Immature natural killer cell (primary cell): Measurements from ENCODE around the gene MED9. TPM values are rescaled to one million over a fixed set of nuclear protein-coding genes. Genes with fewer than 3 reads are reported as not detected.
"Not testable (repeated sequence)": the region's sequence is repeated elsewhere in the genome, so short reads cannot be mapped to it uniquely, and the experiment has no call there.

ENCODE experiments used
- DNase-seq, 3 donors: peaks; one replicate each; pipeline ENCODE4 v3.0.0; 2022; ENCODE audit warnings: mixed read lengths in 1 of 3
- H3K27ac Mint-ChIP-seq, 6 donors: one replicate each; pipeline ENCODE4 v1.8.0; 2020; ENCODE audit warnings: mixed read lengths in 6 of 6, mild to moderate bottlenecking in 5 of 6, inconsistent platforms in 4 of 6, moderate library complexity in 3 of 6
- H3K27me3 Mint-ChIP-seq, 3 donors: one replicate each; pipeline ENCODE4 v1.8.0; 2020 to 2021; ENCODE audit warnings: low read depth in 3 of 3, mild to moderate bottlenecking in 3 of 3, mixed read lengths in 3 of 3, moderate library complexity in 3 of 3, inconsistent platforms in 1 of 3
- H3K36me3 Mint-ChIP-seq, 3 donors: one replicate each; pipeline ENCODE4 v1.8.0; 2020; ENCODE audit warnings: mixed read lengths in 3 of 3, inconsistent platforms in 2 of 3, mild to moderate bottlenecking in 2 of 3
- H3K4me1 Mint-ChIP-seq, 2 donors: one replicate each; pipeline ENCODE4 v1.8.0; 2020; ENCODE audit warnings: inconsistent platforms in 2 of 2, mild to moderate bottlenecking in 2 of 2, mixed read lengths in 2 of 2, moderate library complexity in 1 of 2
- H3K4me3 Mint-ChIP-seq, 5 donors: one replicate each; pipeline ENCODE4 v1.8.0; 2020; ENCODE audit warnings: mild to moderate bottlenecking in 5 of 5, mixed read lengths in 5 of 5, inconsistent platforms in 3 of 5, moderate library complexity in 3 of 5
- H3K9me3 Mint-ChIP-seq, 6 donors: one replicate each; pipeline ENCODE4 v1.8.0; 2020; ENCODE audit warnings: mild to moderate bottlenecking in 6 of 6, mixed read lengths in 6 of 6, inconsistent platforms in 4 of 6, moderate library complexity in 3 of 6
- polyA plus RNA-seq, 3 donors: library from polyadenylated mRNA; unstranded; fragments of 300-500 nt; fragmentation: Illumina TruSeq; gene quantifications; one replicate each; pipeline ENCODE4 v1.2.3, GENCODE V29; 2021

Gene MED9
- polyA plus RNA-seq: 10 to 100 TPM; 10.9 to 21.5 (median 14.0) TPM

DNA sequence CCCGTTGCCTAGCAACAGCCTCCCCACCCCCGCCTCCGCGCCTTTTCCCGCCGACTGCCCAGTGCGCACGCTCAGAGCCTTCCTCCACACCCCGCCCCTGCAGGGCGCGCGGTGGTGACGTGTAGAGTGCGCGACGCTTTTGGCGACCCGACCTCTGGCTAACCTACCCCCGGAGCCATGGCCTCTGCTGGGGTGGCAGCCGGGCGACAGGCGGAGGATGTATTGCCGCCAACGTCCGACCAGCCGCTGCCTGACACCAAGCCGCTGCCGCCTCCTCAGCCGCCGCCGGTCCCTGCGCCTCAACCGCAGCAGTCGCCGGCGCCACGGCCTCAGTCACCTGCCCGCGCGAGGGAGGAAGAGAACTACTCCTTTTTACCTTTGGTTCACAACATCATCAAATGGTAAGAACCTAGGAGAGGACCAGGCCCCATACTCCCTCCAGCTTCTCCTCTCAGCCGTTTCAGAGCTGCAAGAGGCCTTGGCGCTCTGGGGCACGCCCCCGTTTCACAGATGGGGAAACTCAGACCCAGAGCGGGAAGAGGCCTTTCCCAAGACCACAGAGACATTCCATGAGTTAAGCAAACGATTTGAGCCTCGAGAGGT lies at the start of gene MED9:
MED9 (plus strand) TSS at position 136 of the 603 bp plus-strand sequence; CDS start at position 178, 42 bp downstream.
- peaks cover 7 to 14% (median 12%) of the 10 kb centered on the region in 3 donors for H3K27me3 Mint-ChIP-seq
- H3K9me3 Mint-ChIP-seq: no peaks in the 10 kb centered on the region
- peak; percentile 93 for DNase-seq
- peak within 1 kb of the TSS; percentile 90 to 92 (median 92) for H3K4me3 Mint-ChIP-seq
- peak within 1 kb of the TSS; percentile 91 to 97 (median 94) for H3K27ac Mint-ChIP-seq
- no peaks in the 10 kb centered on the region for H3K36me3 Mint-ChIP-seq
- H3K4me1 Mint-ChIP-seq: peaks cover 40 to 59% of the 10 kb centered on the region in 2 donors

DNA sequence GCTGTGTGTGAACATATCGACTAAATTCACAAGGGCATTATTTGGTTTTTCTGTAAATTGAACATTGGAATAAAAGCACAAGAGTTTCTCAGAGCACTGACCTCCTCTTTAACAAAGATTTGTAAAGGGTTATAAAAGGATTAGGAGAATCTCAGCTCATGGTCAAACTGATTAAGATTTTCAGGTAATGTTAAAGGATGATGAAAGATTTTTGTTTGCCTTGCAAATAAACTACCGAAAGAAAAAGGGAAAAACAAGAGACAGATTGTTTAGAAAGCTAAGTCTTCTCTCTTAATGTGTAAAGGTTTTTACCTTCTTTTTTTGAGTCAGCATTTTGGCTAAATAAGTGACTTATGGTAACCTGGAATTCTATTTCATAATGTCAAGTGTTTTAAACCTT lies 47.6 kb upstream of the MED9 start:
- Mint-ChIP-seq H3K27ac (no peak overlapping the region), H3K36me3 (no peaks in the 10 kb centered on the region), H3K27me3 (peaks cover 0 to 10% (median 4%) of the 10 kb centered on the region in 3 donors), H3K4me1 (no peaks in the 10 kb centered on the region), H3K4me3 (no peak overlapping the region), H3K9me3 (peaks cover 0 to 2% (median 0%) of the 10 kb centered on the region in 6 donors)
- DNase-seq: no peak

GRCh38 chr17:17430924-17431323 lies 45.9 kb upstream of the MED9 start:
- peaks cover 0 to 10% (median 4%) of the 10 kb centered on the region in 3 donors for H3K27me3 Mint-ChIP-seq
- not testable (repeated sequence) for H3K4me3 Mint-ChIP-seq, H3K4me1 Mint-ChIP-seq, DNase-seq, H3K9me3 Mint-ChIP-seq, H3K36me3 Mint-ChIP-seq, H3K27ac Mint-ChIP-seq

DNA sequence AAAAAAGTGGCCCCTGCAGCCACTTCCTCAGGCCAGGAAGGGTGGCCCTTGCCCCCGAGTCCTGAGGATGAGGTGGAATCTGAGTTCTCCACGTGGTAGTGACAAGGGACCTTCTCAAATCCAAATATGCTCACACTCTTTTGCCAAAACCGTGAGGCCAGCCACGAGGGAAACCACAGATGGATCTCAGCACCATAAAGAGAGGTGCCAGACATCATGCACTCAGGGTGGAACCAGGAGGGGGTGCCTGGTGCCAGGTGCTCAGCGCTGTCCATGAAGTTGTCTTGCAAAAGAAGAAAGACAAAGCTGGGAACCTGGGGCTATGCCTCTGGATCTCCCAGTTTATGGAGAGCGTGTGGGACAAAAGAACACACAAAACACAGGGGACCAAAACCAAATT lies 45.2 kb upstream of the MED9 start:
- Mint-ChIP-seq H3K4me3 (no peak overlapping the region), H3K27me3 (peaks cover 0 to 10% (median 4%) of the 10 kb centered on the region in 3 donors), H3K36me3 (no peaks in the 10 kb centered on the region), H3K27ac (no peak overlapping the region), H3K9me3 (peaks cover 0 to 2% (median 0%) of the 10 kb centered on the region in 6 donors), H3K4me1 (no peaks in the 10 kb centered on the region)
- no peak for DNase-seq

DNA sequence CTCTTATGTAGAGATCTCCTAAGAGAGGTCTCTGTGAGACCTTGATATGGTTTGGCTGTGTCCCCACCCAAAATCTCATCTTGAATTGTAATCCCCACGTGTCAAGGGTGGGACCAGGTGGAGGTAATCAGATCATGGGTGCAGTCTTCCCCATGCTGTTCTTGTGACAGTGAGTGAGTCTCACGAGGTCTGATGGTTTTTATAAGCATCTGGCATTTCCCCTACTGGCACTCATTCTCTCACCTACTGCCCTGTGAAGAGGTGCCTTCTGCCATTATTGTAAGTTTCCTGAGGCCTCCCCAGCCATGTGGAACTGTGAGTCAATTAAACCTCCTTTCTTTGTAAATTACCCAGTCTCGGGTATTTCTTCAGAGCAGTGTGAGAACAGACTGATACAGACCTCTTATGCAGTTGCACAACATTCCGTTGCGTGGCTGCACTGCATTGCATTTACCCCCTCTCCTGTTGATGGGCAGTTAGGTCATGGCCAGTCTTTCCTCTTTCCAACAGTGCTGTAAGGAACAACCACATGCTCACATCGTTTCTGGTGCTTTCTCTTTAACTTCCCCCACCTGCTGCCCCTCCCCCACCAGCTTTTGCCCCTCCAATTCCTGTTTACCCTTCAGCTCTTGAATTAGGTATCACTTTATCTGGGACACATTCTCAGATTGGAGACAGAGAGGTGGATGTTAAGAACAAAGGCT lies 43.6 kb upstream of the MED9 start:
- H3K36me3 Mint-ChIP-seq: no peaks in the 10 kb centered on the region
- no peaks in the 10 kb centered on the region for H3K4me1 Mint-ChIP-seq
- no peak overlapping the region for H3K4me3 Mint-ChIP-seq
- peaks cover 0 to 7% (median 4%) of the 10 kb centered on the region in 3 donors for H3K27me3 Mint-ChIP-seq
- DNase-seq: no peak
- H3K27ac Mint-ChIP-seq: no peak overlapping the region
- H3K9me3 Mint-ChIP-seq: no peaks in the 10 kb centered on the region

GRCh38 chr17:17434477-17434876 lies 42.3 kb upstream of the MED9 start:
- H3K9me3 Mint-ChIP-seq: no peaks in the 10 kb centered on the region
- H3K4me1 Mint-ChIP-seq: no peaks in the 10 kb centered on the region
- peaks cover 2 to 4% (median 4%) of the 10 kb centered on the region in 3 donors for H3K27me3 Mint-ChIP-seq

GRCh38 chr17:17435323-17435722 lies 41.5 kb upstream of the MED9 start:
- H3K9me3 Mint-ChIP-seq: no peaks in the 10 kb centered on the region
- H3K36me3 Mint-ChIP-seq: no peaks in the 10 kb centered on the region
- DNase-seq: no peak
- peaks cover 2 to 4% (median 4%) of the 10 kb centered on the region in 3 donors for H3K27me3 Mint-ChIP-seq
- peaks cover 2 to 6% of the 10 kb centered on the region in 2 donors for H3K4me1 Mint-ChIP-seq
- H3K27ac Mint-ChIP-seq: peak overlapping the region in 1 of 6 donors; percentile 12
- no peak overlapping the region for H3K4me3 Mint-ChIP-seq

More at GRCh38 chr17:17434477-17434876, 42.3 kb upstream of the MED9 start:
- Mint-ChIP-seq H3K4me3 (no peak overlapping the region), H3K27ac (no peak overlapping the region), H3K36me3 (no peaks in the 10 kb centered on the region)
- no peak for DNase-seq

GRCh38 chr17:17437461-17437860 lies 39.3 kb upstream of the MED9 start:
- no peak for DNase-seq
- Mint-ChIP-seq H3K9me3 (no peaks in the 10 kb centered on the region), H3K36me3 (no peaks in the 10 kb centered on the region), H3K4me1 (peaks cover 2 to 6% of the 10 kb centered on the region in 2 donors), H3K27me3 (peaks cover 4 to 7% (median 4%) of the 10 kb centered on the region in 3 donors), H3K4me3 (no peak overlapping the region), H3K27ac (peak overlapping the region in 1 of 6 donors; percentile 45)

DNA sequence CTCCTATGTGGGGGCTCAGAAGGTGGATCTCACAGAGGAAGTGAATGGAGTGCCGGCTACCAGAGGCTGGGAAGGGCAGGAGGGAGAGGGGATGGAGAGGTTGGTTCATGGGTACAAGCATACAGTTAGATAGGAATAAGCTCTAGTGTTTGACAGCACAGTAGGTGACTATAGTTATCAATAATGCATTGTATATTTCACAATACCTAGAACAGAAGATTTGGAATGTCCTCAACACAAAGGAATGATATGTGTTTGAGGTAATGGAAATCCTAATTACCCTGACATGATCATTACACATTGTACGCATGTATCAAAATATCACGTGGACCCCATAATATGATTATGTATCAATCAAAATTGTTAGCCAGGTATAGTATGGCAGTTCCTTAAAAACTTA lies 38.9 kb upstream of the MED9 start:
- H3K27ac Mint-ChIP-seq: peak overlapping the region in 1 of 6 donors; percentile 45
- no peaks in the 10 kb centered on the region for H3K36me3 Mint-ChIP-seq

GRCh38 chr17:17440010-17440843 lies 36.6 kb upstream of the MED9 start:
- peak; percentile 52 to 65 (median 55) for DNase-seq
- peaks cover 1 to 7% (median 2%) of the 10 kb centered on the region in 3 donors for H3K27me3 Mint-ChIP-seq
- H3K27ac Mint-ChIP-seq: peak overlapping the region in 1 of 6 donors; percentile 37
- H3K4me1 Mint-ChIP-seq: peaks cover 2 to 6% of the 10 kb centered on the region in 2 donors
- H3K4me3 Mint-ChIP-seq: no peak overlapping the region
- no peaks in the 10 kb centered on the region for H3K9me3 Mint-ChIP-seq
- no peaks in the 10 kb centered on the region for H3K36me3 Mint-ChIP-seq

More for the DNA sequence above, 38.9 kb upstream of the MED9 start:
- Mint-ChIP-seq H3K4me3 (no peak overlapping the region), H3K4me1 (peaks cover 2 to 6% of the 10 kb centered on the region in 2 donors), H3K27me3 (peaks cover 4 to 7% (median 4%) of the 10 kb centered on the region in 3 donors), H3K9me3 (no peaks in the 10 kb centered on the region)
- no peak for DNase-seq

DNA sequence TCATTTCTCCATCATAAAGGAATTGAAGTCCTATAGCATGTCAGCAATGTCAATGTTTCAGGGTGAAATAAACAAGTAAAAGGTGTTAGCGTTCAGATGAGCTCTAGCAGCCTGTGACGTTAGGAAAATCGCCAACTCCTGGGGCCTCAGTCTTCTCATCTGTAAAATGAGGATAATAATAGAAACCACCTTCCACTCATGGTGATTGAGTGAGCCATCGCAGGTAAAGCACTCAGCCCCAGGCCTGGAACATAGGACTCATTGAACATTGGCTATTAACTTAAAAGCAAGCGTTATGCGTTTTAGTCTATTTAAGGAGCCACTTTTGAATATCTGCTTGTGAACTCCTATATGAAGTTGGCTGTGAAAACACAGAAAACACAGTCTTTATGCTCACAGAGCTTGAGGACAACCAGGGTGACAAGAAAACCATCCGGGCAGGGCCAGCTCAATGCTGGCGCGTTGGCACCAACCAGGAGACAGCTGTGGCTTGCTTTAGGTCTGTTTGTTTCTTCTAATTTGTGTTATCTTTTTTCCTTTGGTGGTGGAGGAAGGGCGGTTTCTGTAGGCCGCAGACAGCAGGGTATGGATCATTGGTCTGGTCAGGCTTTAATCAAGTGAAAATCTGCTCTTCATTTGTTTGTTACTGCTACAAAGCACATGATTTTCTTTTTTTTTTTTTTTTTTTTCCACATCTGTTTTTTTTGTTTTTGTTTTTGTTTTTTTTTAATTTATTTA lies 35.7 kb upstream of the MED9 start:
- peaks cover 1 to 9% (median 2%) of the 10 kb centered on the region in 3 donors for H3K27me3 Mint-ChIP-seq
- no peaks in the 10 kb centered on the region for H3K9me3 Mint-ChIP-seq
- peaks cover 2 to 6% of the 10 kb centered on the region in 2 donors for H3K4me1 Mint-ChIP-seq
- no peaks in the 10 kb centered on the region for H3K36me3 Mint-ChIP-seq
- no peak overlapping the region for H3K4me3 Mint-ChIP-seq
- DNase-seq: no peak
- no peak overlapping the region for H3K27ac Mint-ChIP-seq

- peaks cover 0 to 3% (median 0%) of the 10 kb centered on the region in 3 donors for H3K36me3 Mint-ChIP-seq
- H3K9me3 Mint-ChIP-seq: peaks cover 0 to 2% (median 0%) of the 10 kb centered on the region in 6 donors
- peak overlapping the region in 1 of 6 donors; percentile 53 for H3K27ac Mint-ChIP-seq
- peaks cover 0 to 9% (median 1%) of the 10 kb centered on the region in 3 donors for H3K27me3 Mint-ChIP-seq
- no peak for DNase-seq
- H3K4me1 Mint-ChIP-seq: peaks cover 2 to 6% of the 10 kb centered on the region in 2 donors
- no peak overlapping the region for H3K4me3 Mint-ChIP-seq
Measured at GRCh38 chr17:17443173-17443572, 33.6 kb upstream of the MED9 start.

- H3K27ac Mint-ChIP-seq: no peak overlapping the region
- no peak overlapping the region for H3K4me3 Mint-ChIP-seq
- H3K4me1 Mint-ChIP-seq: no peaks in the 10 kb centered on the region
- DNase-seq: no peak
- H3K27me3 Mint-ChIP-seq: peaks cover 0 to 6% (median 1%) of the 10 kb centered on the region in 3 donors
- H3K9me3 Mint-ChIP-seq: peaks cover 0 to 2% (median 0%) of the 10 kb centered on the region in 6 donors
- peaks cover 0 to 3% (median 0%) of the 10 kb centered on the region in 3 donors for H3K36me3 Mint-ChIP-seq
Measured at GRCh38 chr17:17445296-17445924, 31.4 kb upstream of the MED9 start.
